NCI-H69 (cell line): ENCODE data around the gene LTA.

ENCODE experiments used
- DNase-seq: peaks from one replicate; lab custom pipeline; 2025; lab: John Stamatoyannopoulos, UW

LTA gene

GRCh38 chr6:31572041-31572911, at the start of gene LTA:
LTA (plus strand) TSS chr6:31572289; CDS start chr6:31572743, 454 bp downstream.
- no peak for DNase-seq

GRCh38 chr6:31525553-31525931, 46.5 kb upstream of the LTA start:
- DNase-seq: peak; percentile 6

GRCh38 chr6:31525932-31526591, 46.0 kb upstream of the LTA start:
- DNase-seq: no peak

- DNase-seq: peak; percentile 26
Observed at GRCh38 chr6:31528307-31528777, 43.7 kb upstream of the LTA start.

- DNase-seq: no peak
Observed at GRCh38 chr6:31528821-31529328, 43.2 kb upstream of the LTA start, which contains the start of gene MCCD1. MCCD1 (plus strand) TSS chr6:31528962; CDS start chr6:31529015, 53 bp downstream.

GRCh38 chr6:31529329-31530150, 42.5 kb upstream of the LTA start:
- peak; percentile 20 for DNase-seq

- DNase-seq: no peak
Observed at GRCh38 chr6:31530659-31531058, 41.4 kb upstream of the LTA start.

- no peak for DNase-seq
Observed at GRCh38 chr6:31531162-31531561, 40.9 kb upstream of the LTA start.

- no peak for DNase-seq
Observed at GRCh38 chr6:31531771-31532643, 40.1 kb upstream of the LTA start.

- no peak for DNase-seq
Observed at GRCh38 chr6:31532644-31533454, 39.2 kb upstream of the LTA start.

GRCh38 chr6:31533455-31533841, 38.6 kb upstream of the LTA start:
- no peak for DNase-seq

GRCh38 chr6:31534011-31534410, 38.1 kb upstream of the LTA start:
- no peak for DNase-seq

- DNase-seq: no peak
Observed at GRCh38 chr6:31534521-31535040, 37.5 kb upstream of the LTA start.

- no peak for DNase-seq
Observed at GRCh38 chr6:31535538-31536324, 36.4 kb upstream of the LTA start.

- peak; percentile 78 for DNase-seq
Observed at GRCh38 chr6:31538805-31539400, 33.2 kb upstream of the LTA start.

GRCh38 chr6:31540640-31541039, 31.4 kb upstream of the LTA start:
- DNase-seq: no peak

- DNase-seq: peak; percentile 86
Observed at GRCh38 chr6:31541059-31541657, 30.9 kb upstream of the LTA start.
